T-cell (primary cell): ENCODE data around the gene PLAAT5. TPM values are rescaled to one million over a fixed set of nuclear protein-coding genes. Genes with fewer than 3 reads are reported as not detected.
"Not testable (repeated sequence)": the region's sequence is repeated elsewhere in the genome, so short reads cannot be mapped to it uniquely, and the experiment has no call there.

Experiments used
- ATAC-seq, 4 experiments: fragments of 200-7000 bp in 3 of 4; fragments of 150-1000 bp in 1 of 4; cut with Tn5 transposase; replicated peaks in 1 of 4; 1 replicate in 3 of 4; 2 replicates in 1 of 4; pipeline ENCODE4 v1.10.0; 2021; ENCODE audit warnings: moderate library complexity in 3 of 4, mild to moderate bottlenecking in 2 of 4, moderate number of reproducible peaks in 1 of 4
- CTCF ChIA-PET, 2 donors: fragments of 300-600 bp; sonication (Branson Sonifier 250); formaldehyde crosslinking; loops; one replicate each; lab custom pipeline; 2022; ENCODE audit warnings: antibody characterized with exemption in 2 of 2; lab: Charles Lee
- POLR2A ChIA-PET, 2 donors: fragments of 300-600 bp; sonication (Branson Sonifier 250); formaldehyde crosslinking; loops; one replicate each; lab custom pipeline; 2022; ENCODE audit warnings: antibody characterized with exemption in 2 of 2; lab: Charles Lee
- DNase-seq, 35 experiments: peaks; one replicate each; pipeline versions ENCODE4 v3.0.0 to v3.0.0-alpha.2; 2013 to 2023
- H3K27ac ChIP-seq: one replicate; pipeline ENCODE4 v1.5.1; 2013; ENCODE audit warnings: low read length
- H3K27me3 ChIP-seq, 2 experiments: replicated peaks in 1 of 2; 1 replicate in 1 of 2; 2 replicates in 1 of 2; pipeline versions ENCODE4 v1.6.1 to v1.7.0; 2013; ENCODE audit warnings: low read length in 1 of 2, mixed read lengths in 1 of 2; ENCODE audit not compliant: control insufficient read depth in 2 of 2, insufficient read depth in 2 of 2; ENCODE audit errors: extremely low read depth in 1 of 2
- H3K36me3 ChIP-seq, 2 donors: 1 replicate in 1 of 2; 2 replicates in 1 of 2; pipeline versions ENCODE4 v1.6.1 to v1.7.0; 2013; ENCODE audit warnings: low read length in 1 of 2; ENCODE audit not compliant: control insufficient read depth in 2 of 2, insufficient read depth in 1 of 2; ENCODE audit errors: extremely low read depth in 1 of 2
- H3K4me1 ChIP-seq, 2 experiments: 1 replicate in 1 of 2; 2 replicates in 1 of 2; pipeline versions ENCODE4 v1.6.1 to v1.7.0; 2013; ENCODE audit warnings: low read length in 2 of 2, mixed read lengths in 1 of 2; ENCODE audit not compliant: insufficient read depth in 2 of 2, control insufficient read depth in 1 of 2; ENCODE audit errors: extremely low read depth in 1 of 2
- H3K4me3 ChIP-seq, 2 donors: 1 replicate in 1 of 2; 2 replicates in 1 of 2; pipeline versions ENCODE4 v1.5.1 to v1.7.0; 2013; ENCODE audit warnings: mild to moderate bottlenecking in 2 of 2, low read length in 1 of 2, moderate library complexity in 1 of 2; ENCODE audit not compliant: control insufficient read depth in 1 of 2; ENCODE audit errors: extremely low read depth in 1 of 2
- H3K9me3 ChIP-seq: 2 replicates; pipeline ENCODE4 v1.7.0; 2013
- H3K27ac Mint-ChIP-seq, 2 donors: one replicate each; pipeline ENCODE4 v1.8.0; 2020 to 2021; ENCODE audit warnings: mild to moderate bottlenecking in 2 of 2, mixed read lengths in 2 of 2
- H3K27me3 Mint-ChIP-seq, 2 donors: one replicate each; pipeline ENCODE4 v1.8.0; 2021 to 2022; ENCODE audit warnings: mixed read lengths in 2 of 2
- H3K36me3 Mint-ChIP-seq: one replicate; pipeline ENCODE4 v1.8.0; 2021; ENCODE audit warnings: mixed read lengths
- H3K4me1 Mint-ChIP-seq, 3 donors: one replicate each; pipeline ENCODE4 v1.8.0; 2020 to 2022; ENCODE audit warnings: mixed read lengths in 3 of 3, mild to moderate bottlenecking in 1 of 3
- H3K4me3 Mint-ChIP-seq, 3 donors: one replicate each; pipeline ENCODE4 v1.8.0; 2020 to 2022; ENCODE audit warnings: mild to moderate bottlenecking in 3 of 3, mixed read lengths in 3 of 3, moderate library complexity in 3 of 3
- H3K9me3 Mint-ChIP-seq, 3 donors: one replicate each; pipeline ENCODE4 v1.8.0; 2020 to 2022; ENCODE audit warnings: mixed read lengths in 3 of 3
- WGBS: methylation state at CpG from one replicate; pipeline ENCODE4 v1.1.5; 2013; ENCODE audit warnings: missing lambda C conversion rate; ENCODE audit not compliant: insufficient coverage; 5-methylcytosine and 5-hydroxymethylcytosine counted together
- total RNA-seq, 35 experiments: library from RNA in 6 of 35; stranded (reverse) in 6 of 35; fragments of 120-200 nt in 1 of 35; gene quantifications; one replicate each; pipeline versions ENCODE4 v1.2.1 to v1.2.4 and lab custom pipeline; 2013 to 2026

The PLAAT5 gene
- total RNA-seq, 5 donors from 2014 or later (not counting 1 experiment from before 2014, with no cell fraction given) = 0.16 to 0.32 (median 0.23) TPM; not detected in 2

- peaks cover 33 to 45% of the 10 kb centered on the region in 2 experiments for H3K4me1 ChIP-seq
- peak overlapping the region; percentile 89 to 92 for H3K27ac Mint-ChIP-seq
- peak overlapping the region in 1 of 3 donors; percentile 40 for H3K4me3 Mint-ChIP-seq
Measured at GRCh38 chr11:63529373-63529772, 38.4 kb upstream of the PLAAT5 start.

GRCh38 chr11:63528729-63529278 lies 37.8 kb upstream of the PLAAT5 start:
- DNase-seq, H3K9me3 ChIP-seq, H3K36me3 ChIP-seq, H3K36me3 Mint-ChIP-seq, H3K27me3 Mint-ChIP-seq, H3K9me3 Mint-ChIP-seq, H3K27ac ChIP-seq, H3K4me3 ChIP-seq, ATAC-seq, POLR2A ChIA-PET, H3K27me3 ChIP-seq: not testable (repeated sequence)
- WGBS = 100% methylated on average over 1 of the region's 3 CpGs
- H3K4me1 Mint-ChIP-seq = peaks cover 49 to 55% (median 55%) of the 10 kb centered on the region in 3 donors
- CTCF ChIA-PET = interaction anchor here in 1 of 2 donors (1.4 kb wide), 1 partner anchor 11 kb away, joined by 4 read pairs; no protein-coding TSS in a partner anchor
- peaks cover 30 to 39% of the 10 kb centered on the region in 2 experiments for H3K4me1 ChIP-seq
- peak overlapping the region; percentile 89 to 92 for H3K27ac Mint-ChIP-seq
- peak overlapping the region in 1 of 3 donors; percentile 40 for H3K4me3 Mint-ChIP-seq

More at GRCh38 chr11:63529373-63529772, 38.4 kb upstream of the PLAAT5 start:
- H3K36me3 ChIP-seq, H3K9me3 Mint-ChIP-seq, H3K9me3 ChIP-seq, DNase-seq, H3K36me3 Mint-ChIP-seq, H3K4me3 ChIP-seq, ATAC-seq, H3K27me3 ChIP-seq, H3K27me3 Mint-ChIP-seq: not testable (repeated sequence)
- H3K4me1 Mint-ChIP-seq = peaks cover 55 to 61% (median 61%) of the 10 kb centered on the region in 3 donors
- POLR2A ChIA-PET = interaction anchor here (0.6 to 0.7 kb wide), 2 partner anchors 14 to 980 kb away, joined by 3 to 4 read pairs; no protein-coding TSS in a partner anchor
- WGBS = 81% methylated on average over 4 of the region's 6 CpGs
- H3K27ac ChIP-seq = peak overlapping the region; percentile 9
- CTCF ChIA-PET = interaction anchor here in 1 of 2 donors (0.6 to 1.4 kb wide), 4 partner anchors 11 to 92 kb away, joined by 3 to 4 read pairs (median 4); no protein-coding TSS in a partner anchor

GRCh38 chr11:63528156-63528555 lies 37.2 kb upstream of the PLAAT5 start:
- CTCF ChIA-PET, POLR2A ChIA-PET, H3K4me3 Mint-ChIP-seq, H3K27me3 ChIP-seq, H3K27ac Mint-ChIP-seq, H3K36me3 ChIP-seq, H3K9me3 ChIP-seq, H3K27me3 Mint-ChIP-seq, H3K4me3 ChIP-seq, ATAC-seq, H3K27ac ChIP-seq, H3K36me3 Mint-ChIP-seq, DNase-seq, H3K9me3 Mint-ChIP-seq: not testable (repeated sequence)
- H3K4me1 ChIP-seq = peaks cover 26 to 33% of the 10 kb centered on the region in 2 experiments
- peaks cover 43 to 49% (median 48%) of the 10 kb centered on the region in 3 donors for H3K4me1 Mint-ChIP-seq
- WGBS = no CpG with 5 or more reads among the region's 11 CpGs

- WGBS = 80% methylated on average over 1 of the region's 2 CpGs
- no peaks in the 10 kb centered on the region for H3K27me3 Mint-ChIP-seq
- H3K9me3 ChIP-seq = no peaks in the 10 kb centered on the region
- H3K9me3 Mint-ChIP-seq = no peaks in the 10 kb centered on the region
- no peak overlapping the region for H3K4me3 ChIP-seq
- ChIA-PET POLR2A (no interaction called here), CTCF (interaction anchor here in 1 of 2 donors (0.8 kb wide), 1 partner anchor 56 kb away, joined by 3 read pairs; no protein-coding TSS in a partner anchor)
- no peaks in the 10 kb centered on the region for H3K36me3 ChIP-seq
- no peaks in the 10 kb centered on the region for H3K27me3 ChIP-seq
- H3K4me3 Mint-ChIP-seq = no peak overlapping the region
- no peak overlapping the region for H3K27ac Mint-ChIP-seq
- peaks cover 21 to 28% of the 10 kb centered on the region in 2 experiments for H3K4me1 ChIP-seq
- H3K36me3 Mint-ChIP-seq = no peaks in the 10 kb centered on the region
- no peak for ATAC-seq
- H3K27ac ChIP-seq = no peak overlapping the region
- peaks cover 38 to 44% (median 43%) of the 10 kb centered on the region in 3 donors for H3K4me1 Mint-ChIP-seq
- DNase-seq = no peak
Measured at GRCh38 chr11:63527667-63528066, 36.7 kb upstream of the PLAAT5 start.

GRCh38 chr11:63523151-63523550 lies 32.2 kb upstream of the PLAAT5 start:
- Mint-ChIP-seq H3K27ac (no peak overlapping the region), H3K27me3 (no peaks in the 10 kb centered on the region), H3K36me3 (peaks cover 3% of the 10 kb centered on the region), H3K4me1 (peaks cover 18 to 27% (median 20%) of the 10 kb centered on the region in 3 donors), H3K4me3 (no peak overlapping the region), H3K9me3 (peaks cover 0 to 4% (median 3%) of the 10 kb centered on the region in 3 donors)
- DNase-seq (no peak), ATAC-seq (no peak)
- no CpG with 5 or more reads among the region's 7 CpGs for WGBS
- Histone ChIP-seq H3K9me3 (no peaks in the 10 kb centered on the region), H3K4me3 (no peak overlapping the region), H3K36me3 (no peaks in the 10 kb centered on the region), H3K27ac (no peak overlapping the region), H3K4me1 (peaks cover 0 to 5% of the 10 kb centered on the region in 2 experiments), H3K27me3 (no peaks in the 10 kb centered on the region)
- POLR2A ChIA-PET = no interaction called here
- CTCF ChIA-PET = interaction anchor here (0.8 to 0.9 kb wide), 2 partner anchors 8 to 70 kb away, joined by 4 to 7 read pairs; no protein-coding TSS in a partner anchor

GRCh38 chr11:63521896-63522295 lies 30.9 kb upstream of the PLAAT5 start:
- Histone ChIP-seq H3K4me1 (peaks cover 0 to 8% of the 10 kb centered on the region in 2 experiments), H3K9me3 (no peaks in the 10 kb centered on the region), H3K4me3 (no peak overlapping the region), H3K36me3 (no peaks in the 10 kb centered on the region), H3K27me3 (no peaks in the 10 kb centered on the region), H3K27ac (no peak overlapping the region)
- Mint-ChIP-seq H3K27ac (no peak overlapping the region), H3K36me3 (peaks cover 3% of the 10 kb centered on the region), H3K4me3 (no peak overlapping the region), H3K27me3 (no peaks in the 10 kb centered on the region), H3K4me1 (peaks cover 13 to 28% (median 18%) of the 10 kb centered on the region in 3 donors), H3K9me3 (peaks cover 0 to 4% (median 3%) of the 10 kb centered on the region in 3 donors)
- DNase-seq (no peak), ATAC-seq (no peak)
- ChIA-PET POLR2A (no interaction called here), CTCF (interaction anchor here in 1 of 2 donors (0.6 kb wide), 1 partner anchor 29 kb away, joined by 7 read pairs; no protein-coding TSS in a partner anchor)
- WGBS = no CpG with 5 or more reads among the region's 2 CpGs
